Ishikawa (cell line): Measurements from ENCODE around the gene NIPA2.

Experiments
- USF1 ChIP-seq: IDR thresholded peaks from 2 replicates; pipeline ENCODE4 v1.6.1; 2012
- YY1 ChIP-seq: IDR thresholded peaks from 2 replicates; pipeline ENCODE4 v1.6.1; 2012; ENCODE audit warnings: low read depth
- ZBTB7A ChIP-seq: IDR thresholded peaks from 2 replicates; pipeline ENCODE4 v1.6.1; 2012; ENCODE audit warnings: low read depth
- TF ChIP-seq, protein P1 (sequence below): IDR thresholded peaks from 2 replicates; pipeline ENCODE4 v1.6.1; 2012
- TF ChIP-seq, protein P2 (sequence below): IDR thresholded peaks from 2 replicates; pipeline ENCODE4 v1.6.1; 2012; ENCODE audit warnings: low read depth, mild to moderate bottlenecking

DNA sequence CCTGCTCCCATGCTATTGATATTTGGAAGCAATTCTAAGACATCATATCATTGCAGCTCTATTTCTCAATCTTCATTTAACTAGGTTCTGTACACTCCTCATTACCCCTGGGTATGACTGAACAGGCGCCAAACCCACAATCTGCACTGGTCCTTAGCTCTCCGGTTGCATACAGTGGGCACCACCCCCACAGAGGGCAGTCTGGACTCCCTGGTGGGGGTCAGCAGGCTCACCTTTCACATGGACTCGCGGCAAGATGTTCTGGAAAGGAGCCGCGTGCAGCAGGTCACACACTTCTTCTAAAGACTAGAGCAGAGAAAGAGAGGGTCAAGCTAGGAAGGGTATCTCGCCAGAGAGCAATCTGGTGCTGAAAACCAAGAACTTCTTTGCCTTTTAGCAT is 36.5 kb downstream of the NIPA2 start:
- TF ChIP-seq, protein P1, sequence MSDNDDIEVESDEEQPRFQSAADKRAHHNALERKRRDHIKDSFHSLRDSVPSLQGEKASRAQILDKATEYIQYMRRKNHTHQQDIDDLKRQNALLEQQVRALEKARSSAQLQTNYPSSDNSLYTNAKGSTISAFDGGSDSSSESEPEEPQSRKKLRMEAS: no peak
- TF ChIP-seq ZBTB7A: no peak
- TF ChIP-seq USF1: no peak
- TF ChIP-seq, protein P2, sequence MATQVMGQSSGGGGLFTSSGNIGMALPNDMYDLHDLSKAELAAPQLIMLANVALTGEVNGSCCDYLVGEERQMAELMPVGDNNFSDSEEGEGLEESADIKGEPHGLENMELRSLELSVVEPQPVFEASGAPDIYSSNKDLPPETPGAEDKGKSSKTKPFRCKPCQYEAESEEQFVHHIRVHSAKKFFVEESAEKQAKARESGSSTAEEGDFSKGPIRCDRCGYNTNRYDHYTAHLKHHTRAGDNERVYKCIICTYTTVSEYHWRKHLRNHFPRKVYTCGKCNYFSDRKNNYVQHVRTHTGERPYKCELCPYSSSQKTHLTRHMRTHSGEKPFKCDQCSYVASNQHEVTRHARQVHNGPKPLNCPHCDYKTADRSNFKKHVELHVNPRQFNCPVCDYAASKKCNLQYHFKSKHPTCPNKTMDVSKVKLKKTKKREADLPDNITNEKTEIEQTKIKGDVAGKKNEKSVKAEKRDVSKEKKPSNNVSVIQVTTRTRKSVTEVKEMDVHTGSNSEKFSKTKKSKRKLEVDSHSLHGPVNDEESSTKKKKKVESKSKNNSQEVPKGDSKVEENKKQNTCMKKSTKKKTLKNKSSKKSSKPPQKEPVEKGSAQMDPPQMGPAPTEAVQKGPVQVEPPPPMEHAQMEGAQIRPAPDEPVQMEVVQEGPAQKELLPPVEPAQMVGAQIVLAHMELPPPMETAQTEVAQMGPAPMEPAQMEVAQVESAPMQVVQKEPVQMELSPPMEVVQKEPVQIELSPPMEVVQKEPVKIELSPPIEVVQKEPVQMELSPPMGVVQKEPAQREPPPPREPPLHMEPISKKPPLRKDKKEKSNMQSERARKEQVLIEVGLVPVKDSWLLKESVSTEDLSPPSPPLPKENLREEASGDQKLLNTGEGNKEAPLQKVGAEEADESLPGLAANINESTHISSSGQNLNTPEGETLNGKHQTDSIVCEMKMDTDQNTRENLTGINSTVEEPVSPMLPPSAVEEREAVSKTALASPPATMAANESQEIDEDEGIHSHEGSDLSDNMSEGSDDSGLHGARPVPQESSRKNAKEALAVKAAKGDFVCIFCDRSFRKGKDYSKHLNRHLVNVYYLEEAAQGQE: no peak
- no peak for TF ChIP-seq YY1
